Endothelial cell of umbilical vein (primary cell): Measurements from ENCODE around the gene STRA6. TPM values are rescaled to one million over a fixed set of nuclear protein-coding genes. Genes with fewer than 3 reads are reported as not detected.

ENCODE experiments used
- BruUV-seq: library from RNA; stranded (reverse); fragments of 400-500 nt; replicated peaks from 2 replicates; lab custom pipeline; 2021; lab: Mats Ljungman, UMichigan
- CTCF ChIA-PET: fragments of 300-600, 350-600 bp; sonication (Branson Sonifier 250); formaldehyde crosslinking; loops from one replicate; lab custom pipeline; 2021; ENCODE audit warnings: antibody characterized with exemption, inconsistent platforms; lab: Charles Lee
- POLR2A ChIA-PET: fragments of 300-600, 350-600 bp; sonication (Branson Sonifier 250); formaldehyde crosslinking; loops from one replicate; lab custom pipeline; 2021; ENCODE audit warnings: antibody characterized with exemption, inconsistent platforms; lab: Charles Lee
- DNase-seq: peaks from one replicate; pipeline ENCODE4 v3.0.0-alpha.2; 2011; ENCODE audit warnings: low read depth, low spot score
- FAIRE-seq: peaks from 2 replicates; lab custom pipeline; 2011; peaks lifted over from hg19 to GRCh38; lab: Jason Lieb, UNC
- H2AFZ ChIP-seq: 2 replicates; pipeline ENCODE4 v1.6.0; 2012; ENCODE audit warnings: low read depth, low read length, control low read depth, inconsistent platforms
- H3K27ac ChIP-seq: 2 replicates; pipeline ENCODE4 v1.5.1; 2011; ENCODE audit warnings: low read depth, mild to moderate bottlenecking, control low read depth, low read length, moderate library complexity; ENCODE audit not compliant: insufficient read depth
- H3K27me3 ChIP-seq, 2 experiments: 2 replicates each; pipeline versions ENCODE4 v1.6.0 to v1.6.1; 2011; ENCODE audit warnings: low read length in 2 of 2, mixed read lengths in 1 of 2; ENCODE audit not compliant: control insufficient read depth in 2 of 2, insufficient read depth in 2 of 2
- H3K36me3 ChIP-seq, 2 experiments: 2 replicates in 1 of 2; 3 replicates in 1 of 2; pipeline ENCODE4 v1.5.1; 2011; ENCODE audit warnings: low read length in 2 of 2, mild to moderate bottlenecking in 1 of 2, moderate library complexity in 1 of 2; ENCODE audit not compliant: control insufficient read depth in 2 of 2, insufficient read depth in 2 of 2; ENCODE audit errors: extremely low read depth in 1 of 2
- H3K4me1 ChIP-seq: 3 replicates; pipeline ENCODE4 v1.5.1; 2011; ENCODE audit warnings: mild to moderate bottlenecking, low read length; ENCODE audit not compliant: control insufficient read depth, insufficient read depth; ENCODE audit errors: extremely low read depth
- H3K4me2 ChIP-seq: 2 replicates; pipeline ENCODE4 v1.6.1; 2011; ENCODE audit warnings: low read length, control low read depth, mixed read lengths; ENCODE audit not compliant: insufficient read depth
- H3K4me3 ChIP-seq, 3 experiments: fragments of 200-600 bp in 1 of 3; sonication (generic), shearing (Covaris generic) in 1 of 3; replicated peaks in 1 of 3; 2 replicates each; pipeline ENCODE4 v1.5.1; 2011 to 2016; ENCODE audit warnings: control low read depth in 3 of 3, low read length in 3 of 3, mild to moderate bottlenecking in 2 of 3, inconsistent platforms in 1 of 3, low read depth in 1 of 3, moderate library complexity in 1 of 3; ENCODE audit not compliant: insufficient read depth in 1 of 3
- H3K79me2 ChIP-seq: 2 replicates; pipeline ENCODE4 v1.6.0; 2012; ENCODE audit warnings: low read length, inconsistent platforms; ENCODE audit not compliant: control insufficient read depth, insufficient read depth
- H3K9ac ChIP-seq: replicated peaks from 2 replicates; pipeline ENCODE3; 2011; ENCODE audit warnings: low read length, control low read depth; ENCODE audit not compliant: insufficient read depth; ENCODE audit errors: extremely low read depth
- H3K9me1 ChIP-seq: replicated peaks from 3 replicates; pipeline ENCODE4 v1.6.0; 2011; ENCODE audit warnings: mild to moderate bottlenecking, low read length; ENCODE audit not compliant: control insufficient read depth, insufficient read depth; ENCODE audit errors: extremely low read depth
- H3K9me3 ChIP-seq: replicated peaks from 2 replicates; pipeline ENCODE4 v1.5.1; 2012; ENCODE audit warnings: low read length, inconsistent platforms; ENCODE audit not compliant: control insufficient read depth, insufficient read depth
- H4K20me1 ChIP-seq: replicated peaks from 2 replicates; pipeline ENCODE3; 2011; ENCODE audit warnings: mild to moderate bottlenecking, low read length; ENCODE audit not compliant: control insufficient read depth, insufficient read depth; ENCODE audit errors: extremely low read depth
- CTCF ChIP-seq, 2 donors: IDR thresholded peaks; 1 replicate in 1 of 2; 2 replicates in 1 of 2; pipeline ENCODE4 v1.5.1; 2011; ENCODE audit warnings: low read length in 2 of 2, mild to moderate bottlenecking in 2 of 2, moderate library complexity in 2 of 2, control low read depth in 1 of 2, inconsistent platforms in 1 of 2, low read depth in 1 of 2; ENCODE audit not compliant: insufficient read depth in 1 of 2; ENCODE audit errors: extremely low read depth in 1 of 2
- EZH2 ChIP-seq: IDR thresholded peaks from 2 replicates; pipeline ENCODE4 v1.6.1; 2012; ENCODE audit warnings: borderline replicate concordance, low read depth, mild to moderate bottlenecking, moderate library complexity, low read length, inconsistent platforms; ENCODE audit not compliant: severe bottlenecking
- FOS ChIP-seq: IDR thresholded peaks from 2 replicates; pipeline ENCODE4 v1.6.1; 2011; ENCODE audit warnings: mild to moderate bottlenecking, low read length, moderate library complexity, borderline replicate concordance; ENCODE audit not compliant: insufficient read depth
- GATA2 ChIP-seq: IDR thresholded peaks from 2 replicates; pipeline ENCODE4 v1.7.0; 2011; ENCODE audit warnings: low read depth, mild to moderate bottlenecking, moderate library complexity, mixed read lengths, low read length; ENCODE audit not compliant: insufficient read length, insufficient read depth
- JUN ChIP-seq: IDR thresholded peaks from 2 replicates; pipeline ENCODE4 v1.6.1; 2011; ENCODE audit warnings: borderline replicate concordance, low read depth; ENCODE audit not compliant: insufficient read length, insufficient read depth
- MYC ChIP-seq: IDR thresholded peaks from one replicate; pipeline ENCODE4 v1.6.1; 2011; ENCODE audit warnings: mild to moderate bottlenecking, low read depth, low read length
- POLR2A ChIP-seq: IDR thresholded peaks from 2 replicates; pipeline ENCODE4 v1.6.1; 2012; ENCODE audit warnings: low read depth, mild to moderate bottlenecking, control low read depth, low read length
- POLR2AphosphoS5 ChIP-seq: IDR thresholded peaks from 2 replicates; pipeline ENCODE4 v1.6.1; 2012; ENCODE audit warnings: low read depth, mild to moderate bottlenecking, control low read depth, low read length, moderate library complexity; ENCODE audit not compliant: insufficient read depth
- dilution Hi-C: fragments of 300-500 bp; cut with MboI; formaldehyde crosslinking; loops from one replicate; pipeline ENCODE4 v1.15.0; 2019; ENCODE audit warnings: low sequenced_read_pairs; ENCODE audit not compliant: extremely low pct_ligation_motif_present
- intact Hi-C: fragments of 100-400 bp; cut with micrococcal nuclease; formaldehyde crosslinking; loops from one replicate; pipeline ENCODE4 v1.10.0; 2022
- polyA plus RNA-seq, 4 experiments: library from polyadenylated mRNA; depleted of rRNA in 3 of 4; stranded (reverse) in 3 of 4; unstranded in 1 of 4; fragments of >200 nt; gene quantifications; 2 replicates each; pipeline versions ENCODE4 v1.2.1 to v1.2.3, GENCODE V29; 2011 to 2012; ENCODE audit warnings: missing spikeins in 1 of 4
- total RNA-seq: library from RNA; stranded (reverse); gene quantifications from 2 replicates; pipeline ENCODE4 v1.2.3, GENCODE V29; 2021
- TF ChIP-seq, protein P1 (sequence below): IDR thresholded peaks from 2 replicates; pipeline ENCODE4 v1.6.1; 2011; ENCODE audit not compliant: insufficient read depth, insufficient read length

STRA6 gene
- total and polyA plus RNA-seq, 2 donors (not counting 3 experiments of a cell fraction or from before 2014, with no cell fraction given): not detected

DNA sequence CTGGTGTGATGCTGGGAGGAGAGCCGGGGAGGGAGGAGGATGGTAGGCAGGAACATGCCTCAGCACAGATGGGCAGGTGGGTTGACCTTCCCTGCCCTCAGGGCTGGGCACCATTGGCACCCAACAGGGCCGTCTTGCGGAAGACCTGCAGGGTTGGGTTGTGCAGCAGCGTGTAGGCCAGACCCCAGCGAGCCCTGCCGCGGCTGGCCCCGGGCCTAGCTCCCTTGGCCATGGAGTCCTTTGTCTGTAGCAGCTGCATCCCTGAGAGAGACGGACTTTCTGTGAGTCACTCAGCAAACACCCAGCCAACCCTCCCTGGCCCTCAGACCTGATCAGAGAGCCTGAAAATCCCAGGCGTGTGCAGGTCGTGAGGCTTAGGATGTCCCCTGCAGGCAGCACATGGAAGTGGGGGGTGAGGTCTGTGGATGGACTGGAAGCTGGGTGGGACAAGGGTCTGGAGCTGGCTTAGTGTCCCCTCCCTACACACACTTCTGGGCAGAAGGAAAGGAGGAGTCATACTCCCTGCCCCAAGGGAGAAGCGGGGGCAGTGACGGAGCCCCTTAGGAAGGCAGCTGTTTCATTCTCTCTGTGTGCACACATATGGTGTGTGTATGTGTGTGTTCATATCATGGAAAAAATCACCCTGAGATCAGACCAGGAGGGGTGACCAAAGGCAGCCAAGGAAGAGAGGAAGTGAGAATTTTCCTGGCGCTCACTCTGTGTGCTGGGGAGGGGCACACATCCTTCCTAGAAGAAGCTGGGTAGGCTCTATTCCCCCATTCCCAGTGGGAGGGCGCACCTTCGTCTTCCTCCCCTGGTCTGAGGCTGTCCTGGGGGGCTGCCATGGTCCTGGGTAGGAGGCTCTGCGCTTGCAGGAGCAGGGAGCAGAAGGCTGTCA is 22.4 kb downstream of the STRA6 start:
- peak overlapping the region; percentile 16 for H3K27ac ChIP-seq
- TF ChIP-seq, protein P1, sequence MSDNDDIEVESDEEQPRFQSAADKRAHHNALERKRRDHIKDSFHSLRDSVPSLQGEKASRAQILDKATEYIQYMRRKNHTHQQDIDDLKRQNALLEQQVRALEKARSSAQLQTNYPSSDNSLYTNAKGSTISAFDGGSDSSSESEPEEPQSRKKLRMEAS: no peak
- TF ChIP-seq GATA2 (peak; percentile 62), POLR2AphosphoS5 (no peak), CTCF (IDR thresholded peaks at IDR 0.05; ENCODE audit: extremely low read depth in 1 of 2, insufficient read depth in 1 of 2, low read depth in 1 of 2, low read length in 2 of 2) (peak in 1 of 2 donors; percentile 26), POLR2A (no peak), EZH2 (no peak), MYC (no peak), JUN (no peak), FOS (no peak)
- BruUV-seq: no TSS peak
- H3K4me2 ChIP-seq: no peak overlapping the region
- ChIA-PET POLR2A (no interaction called here), CTCF (interaction anchor here (1.1 to 2.7 kb wide), 4 partner anchors 15 to 207 kb away, joined by 4 to 8 read pairs (median 4); no protein-coding TSS in a partner anchor)
- no peaks in the 10 kb centered on the region for H4K20me1 ChIP-seq
- no peaks in the 10 kb centered on the region for H3K27me3 ChIP-seq
- dilution Hi-C loops (no loop called here), intact Hi-C loops (loop anchor here (2.0 to 5.0 kb wide), 2 partner anchors 45 to 62 kb away; no protein-coding TSS in a partner anchor)
- no peaks in the 10 kb centered on the region for H3K9me3 ChIP-seq
- H3K4me3 ChIP-seq: no peak overlapping the region
- peak; percentile 18 for DNase-seq
- no peaks in the 10 kb centered on the region for H3K9me1 ChIP-seq
- no peaks in the 10 kb centered on the region for H3K79me2 ChIP-seq
- peak overlapping the region; percentile 3 for H3K9ac ChIP-seq
- peak; percentile 67 for FAIRE-seq
- no peak overlapping the region for H2AFZ ChIP-seq
- H3K36me3 ChIP-seq: no peaks in the 10 kb centered on the region
- H3K4me1 ChIP-seq: peaks cover 20% of the 10 kb centered on the region
